GM19043 (cell line): ENCODE data around the gene IST1.

Source experiments
- ATAC-seq: cut with Tn5 transposase; IDR thresholded peaks from one replicate; pipeline ENCODE4 v1.9.1; 2021; ENCODE audit warnings: low read depth; ENCODE audit not compliant: unreplicated experiment

Gene IST1

GRCh38 chr16:71915350-71915749, 20.0 kb downstream of the IST1 start:
- ATAC-seq, result no peak

GRCh38 chr16:71916397-71916920, 21.1 kb downstream of the IST1 start:
- no peak for ATAC-seq

DNA sequence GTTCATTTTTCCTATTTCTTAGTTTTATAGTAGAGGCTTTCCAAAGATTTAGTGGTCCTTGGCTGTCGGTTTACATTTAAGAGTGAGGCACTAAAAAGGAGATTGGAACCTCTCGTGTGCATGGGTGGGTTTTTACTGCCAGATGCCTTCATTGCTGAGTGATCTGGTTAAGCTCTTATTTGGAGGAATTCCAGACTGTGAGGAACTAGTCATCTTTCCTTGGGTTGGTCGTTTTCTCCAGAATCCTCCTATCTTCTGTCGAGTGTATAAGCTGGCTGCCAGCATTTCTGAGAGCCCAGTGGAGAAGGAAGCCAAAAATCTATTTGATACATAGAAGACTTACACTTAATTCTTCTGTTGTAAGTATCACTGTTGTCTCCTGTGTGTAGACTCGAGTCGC, 22.6 kb downstream of the IST1 start:
- no peak for ATAC-seq

- peak; percentile 85 for ATAC-seq
These were observed 23.7 kb downstream of the IST1 start for GRCh38 chr16:71919035-71919434.

DNA sequence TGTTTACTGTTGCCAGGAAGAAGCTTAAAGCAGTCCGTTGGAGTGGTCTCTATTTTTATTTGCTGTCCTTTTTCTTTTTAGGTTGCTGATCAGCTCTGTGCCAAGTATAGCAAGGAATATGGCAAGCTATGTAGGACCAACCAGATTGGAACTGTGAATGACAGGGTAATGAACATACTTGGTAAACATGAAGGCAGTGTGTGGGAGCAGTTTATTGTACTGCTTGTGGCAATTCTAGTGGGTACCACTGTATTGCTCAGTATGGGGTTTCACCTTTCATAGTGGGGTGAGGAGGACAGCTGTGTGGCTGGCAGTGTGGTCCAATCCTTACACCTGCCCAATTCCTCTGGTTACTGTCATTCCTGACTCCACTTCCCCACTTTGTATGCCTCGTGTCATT, 25.3 kb downstream of the IST1 start:
- no peak for ATAC-seq

DNA sequence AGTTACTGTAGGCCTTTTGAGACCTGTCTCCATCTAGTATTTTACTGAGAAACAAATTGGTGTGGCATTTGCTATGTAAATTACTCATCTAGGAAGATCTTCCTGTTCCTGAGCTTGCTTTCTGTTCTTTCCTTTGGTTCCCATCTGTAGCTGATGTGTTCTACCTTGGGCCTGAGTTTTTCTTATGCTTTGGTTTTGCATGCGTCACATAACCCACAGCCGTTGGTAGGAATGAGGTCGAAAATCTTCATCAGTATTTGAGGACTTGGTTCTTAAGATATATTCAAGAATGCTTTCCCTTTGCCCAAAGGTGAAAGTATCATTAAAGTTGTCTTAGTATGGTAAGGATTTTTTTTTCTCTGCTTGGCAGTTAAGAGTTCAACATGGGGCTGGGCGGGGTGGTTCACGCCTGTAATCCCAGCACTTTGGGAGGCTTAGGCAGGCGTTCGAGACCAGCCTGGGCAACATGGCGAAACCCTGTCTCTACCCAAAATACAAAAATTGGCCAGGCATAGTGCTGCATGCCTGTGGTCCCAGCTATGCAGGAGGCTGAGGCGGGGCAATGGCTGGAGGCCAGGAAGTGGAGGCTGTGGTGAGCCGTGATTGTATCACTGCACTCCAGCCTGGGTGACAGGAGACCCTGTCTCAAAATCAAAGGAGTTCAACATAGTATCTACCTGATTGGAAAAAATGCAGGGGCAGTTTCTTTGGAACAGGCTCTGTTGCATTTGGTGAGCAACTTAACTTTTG, 28.8 kb downstream of the IST1 start:
- ATAC-seq, result no peak

DNA sequence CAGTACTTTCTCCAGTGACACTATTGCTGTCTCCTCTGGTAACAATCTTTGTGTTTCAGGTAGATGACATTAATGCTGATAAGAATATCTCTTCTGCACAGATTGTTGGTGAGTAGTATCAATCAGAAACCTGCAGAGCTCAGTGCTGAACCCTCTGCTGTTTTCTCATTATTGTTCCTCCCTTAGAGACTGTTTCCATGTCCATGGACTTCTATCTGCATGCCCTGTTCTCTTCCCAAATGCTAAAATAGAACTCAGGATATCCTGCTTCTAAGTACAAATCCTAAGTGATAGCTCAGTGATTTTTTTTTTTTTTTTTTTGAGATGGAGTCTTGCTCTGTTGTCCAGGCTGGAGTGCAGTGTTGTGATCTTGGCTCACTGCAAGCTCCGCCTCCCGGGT, 29.4 kb downstream of the IST1 start:
- ATAC-seq, result no peak

GRCh38 chr16:71927383-71927782, 32.1 kb downstream of the IST1 start:
- ATAC-seq, result no peak

DNA sequence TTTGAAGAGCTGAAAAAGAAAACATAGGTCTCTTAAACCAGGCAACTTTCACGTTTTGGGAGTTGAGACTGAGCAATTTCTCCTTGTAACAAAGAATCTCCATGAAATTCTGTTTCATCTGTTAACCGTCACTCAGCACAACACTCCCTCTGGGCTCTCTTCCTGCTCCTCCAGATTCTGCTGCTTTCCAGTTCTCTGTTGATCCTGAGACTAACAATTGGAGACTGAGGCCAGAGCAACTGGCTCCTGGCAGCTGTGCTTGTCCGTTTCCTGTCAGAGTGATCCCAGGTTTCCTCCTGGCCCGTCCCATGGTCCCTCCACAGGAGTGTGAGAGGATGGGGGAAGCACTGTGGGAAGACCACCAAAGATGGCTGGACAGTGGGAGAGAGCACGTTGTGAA, 32.5 kb downstream of the IST1 start:
- no peak for ATAC-seq

DNA sequence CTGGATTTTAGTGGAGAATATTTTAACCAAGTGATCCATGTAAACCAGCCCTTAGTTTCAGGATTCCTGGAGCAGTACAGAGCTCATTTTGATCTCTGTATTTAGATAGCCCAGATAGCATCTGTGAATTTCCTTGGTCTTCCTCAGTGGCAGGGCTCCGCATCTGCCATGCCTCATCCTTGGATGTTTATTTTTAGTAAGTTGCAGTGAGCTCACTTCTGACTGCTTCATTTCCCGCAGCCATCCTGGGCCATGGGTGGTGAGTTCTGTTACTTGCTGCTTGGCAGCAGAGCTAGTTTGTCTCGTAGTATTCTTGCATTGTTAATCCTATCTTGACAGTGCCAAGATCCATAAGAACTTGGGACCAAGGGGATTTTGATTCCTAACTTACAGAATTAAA, 33.7 kb downstream of the IST1 start:
- no peak for ATAC-seq

- ATAC-seq, result no peak
These were observed 34.8 kb downstream of the IST1 start for GRCh38 chr16:71930013-71930563.

DNA sequence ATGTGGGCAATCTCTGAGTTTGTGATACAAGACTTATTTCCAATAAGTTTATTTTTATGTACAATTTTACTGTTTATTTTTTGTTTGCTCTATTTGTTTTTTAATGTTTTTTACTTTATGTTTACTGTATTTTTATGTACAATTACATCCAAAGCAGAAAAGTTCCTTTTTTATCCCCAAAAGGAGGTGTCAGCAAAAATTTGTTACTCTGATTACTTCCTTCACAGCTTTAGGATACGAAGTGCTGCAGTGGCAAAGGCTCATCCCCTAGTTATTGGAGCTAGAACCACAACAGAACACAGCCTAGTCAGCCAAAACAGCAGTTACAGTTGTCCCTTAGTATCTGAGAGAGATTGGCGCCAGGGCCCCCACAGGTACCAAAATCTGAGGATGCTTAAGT, 35.7 kb downstream of the IST1 start:
- no peak for ATAC-seq

DNA sequence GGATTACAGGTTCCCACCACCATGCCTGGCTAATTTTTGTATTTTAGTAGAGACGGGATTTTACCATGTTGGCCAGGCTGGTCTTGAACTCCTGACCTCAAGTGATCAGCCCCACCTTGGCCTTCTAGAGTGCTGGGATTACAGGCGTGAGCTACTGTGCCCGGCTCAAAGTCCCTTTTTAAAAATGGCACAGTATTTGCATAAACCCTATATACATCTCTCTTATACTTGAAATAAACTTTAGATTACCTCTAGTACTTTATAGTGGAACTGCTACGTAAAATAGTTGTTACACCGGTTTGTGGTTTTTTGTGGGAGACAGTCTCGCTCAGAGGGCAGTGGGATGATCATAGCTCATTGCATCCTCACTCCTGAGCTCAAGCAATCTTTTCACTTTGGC, 36.3 kb downstream of the IST1 start:
- ATAC-seq, result no peak

DNA sequence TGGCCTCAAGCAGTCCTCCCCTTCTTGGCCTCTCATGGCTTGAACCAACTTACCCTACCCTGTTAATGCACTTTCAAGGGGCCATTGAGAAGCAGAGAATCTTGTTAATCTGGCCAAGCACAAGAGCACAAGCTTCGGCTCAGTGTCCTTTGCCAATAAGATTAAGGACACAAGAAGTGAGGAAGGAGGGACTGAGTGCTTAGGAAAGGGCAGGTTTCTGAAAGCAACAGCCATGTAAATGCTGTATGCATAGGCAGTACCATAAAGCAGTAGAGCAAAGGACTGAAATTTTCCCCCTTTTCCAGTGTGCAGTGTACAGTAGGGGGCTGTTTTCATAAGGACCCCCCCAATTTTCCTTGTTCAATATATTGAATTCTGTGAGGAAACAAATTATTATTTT, 37.7 kb downstream of the IST1 start:
- no peak for ATAC-seq

GRCh38 chr16:71933913-71934695, 38.8 kb downstream of the IST1 start:
- no peak for ATAC-seq

DNA sequence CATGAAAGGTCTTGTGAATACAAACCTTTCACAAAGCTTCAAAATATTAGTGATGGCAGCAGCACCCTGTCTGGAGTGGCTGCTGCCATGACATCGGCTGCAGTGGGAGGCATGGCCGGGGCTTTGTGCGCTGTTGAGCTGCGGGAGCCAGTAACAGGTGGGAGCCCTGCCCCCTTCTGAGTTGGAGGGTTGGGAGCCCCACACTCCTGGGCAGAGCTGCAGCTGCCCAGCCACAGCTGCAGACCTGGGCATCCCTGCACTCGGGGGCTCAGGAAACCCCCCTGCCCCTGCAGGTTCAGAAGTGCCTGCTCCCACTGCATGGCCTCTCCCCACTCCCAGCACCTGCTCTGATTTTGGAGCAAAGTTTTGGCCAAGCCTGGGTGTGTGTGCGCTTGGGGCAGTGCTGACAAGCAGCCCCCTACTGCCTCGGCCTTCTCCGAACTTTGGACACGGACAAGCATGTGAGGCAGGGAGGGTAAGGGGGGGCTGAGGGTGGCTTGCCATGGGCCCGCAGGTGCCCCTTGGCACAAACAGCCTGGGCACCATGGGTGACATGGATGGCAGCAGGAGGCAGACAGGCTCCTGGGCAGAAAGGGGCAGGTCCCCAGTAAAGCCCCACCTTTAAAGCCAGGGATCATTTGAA, 42.7 kb downstream of the IST1 start:
- no peak for ATAC-seq

DNA sequence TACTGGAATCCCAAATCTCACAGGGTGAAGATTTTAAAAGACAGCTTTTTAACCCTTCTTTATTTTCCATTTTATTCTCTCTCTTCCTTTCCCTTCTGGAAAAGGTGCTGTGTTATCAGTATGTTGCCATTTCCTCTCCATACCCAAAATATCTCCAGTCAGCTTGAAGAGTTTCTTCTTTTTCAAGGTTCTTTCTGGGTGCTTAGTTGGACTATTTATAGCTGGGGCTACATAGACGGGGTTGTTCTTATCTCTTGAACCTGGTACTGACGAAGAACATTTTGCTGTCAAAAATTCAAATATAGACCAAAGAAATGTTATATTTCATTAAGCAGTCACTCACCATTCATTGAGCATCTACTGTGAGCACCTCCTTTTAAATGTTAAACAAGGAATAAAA, 48.6 kb downstream of the IST1 start:
- no peak for ATAC-seq

DNA sequence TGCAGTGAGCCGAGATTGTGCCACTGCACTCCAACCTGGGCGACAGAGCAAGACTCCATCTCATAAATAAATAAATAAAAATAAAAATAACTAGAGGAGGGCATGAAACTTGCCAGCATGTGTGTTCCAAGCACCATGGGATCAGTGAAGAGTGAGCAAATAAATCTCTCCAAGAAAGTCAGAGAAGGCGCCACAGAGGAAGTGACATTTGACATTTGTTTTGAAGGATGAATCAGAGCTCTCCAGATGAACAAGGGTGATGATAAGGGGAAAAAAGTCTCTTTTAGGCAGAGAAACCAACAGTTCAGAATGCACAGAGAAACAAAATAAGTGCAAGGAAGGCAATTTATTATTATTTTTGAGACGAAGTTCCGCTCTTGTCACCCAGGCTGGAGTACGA, 50.3 kb downstream of the IST1 start:
- no peak for ATAC-seq

GRCh38 chr16:71952825-71953224, 57.5 kb downstream of the IST1 start:
- ATAC-seq, result no peak

GRCh38 chr16:71954180-71954579, 58.8 kb downstream of the IST1 start:
- no peak for ATAC-seq

DNA sequence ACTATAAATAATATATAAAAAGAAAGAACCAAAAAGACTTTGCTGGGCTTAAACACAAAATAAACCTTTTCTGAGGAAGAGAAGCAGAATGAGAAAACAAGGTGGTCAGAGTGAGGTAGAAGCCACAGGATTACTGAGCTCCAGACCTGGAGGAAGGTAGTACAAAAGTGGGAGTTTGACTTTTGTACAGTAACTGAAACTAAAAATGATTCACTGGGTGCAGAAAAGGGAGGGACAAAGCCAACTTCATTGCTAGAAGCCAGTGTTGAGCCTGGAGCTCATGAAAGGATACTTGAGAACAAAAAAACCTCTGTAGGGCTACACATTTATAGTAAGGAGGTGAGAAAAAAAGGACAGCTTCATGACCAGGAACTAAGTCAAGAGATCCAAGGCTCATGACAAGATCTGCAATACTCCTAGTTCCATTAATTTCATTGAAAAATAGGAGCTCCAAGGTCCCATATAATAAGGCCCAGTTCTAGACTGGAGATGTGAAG, 59.4 kb downstream of the IST1 start:
- ATAC-seq, result no peak
